Globus pallidus (tissue), 1 donor: ENCODE data around the gene OBSCN.

Experiments
- DNase-seq: peaks from one replicate; pipeline ENCODE4 v3.0.0-alpha.2; 2015; ENCODE audit warnings: low spot score

OBSCN gene

GRCh38 chr1:228289996-228290881 is 82.4 kb downstream of the OBSCN start:
- DNase-seq = no peak

GRCh38 chr1:228291906-228292608 is 84.2 kb downstream of the OBSCN start:
- no peak for DNase-seq

GRCh38 chr1:228292609-228292911 is 84.7 kb downstream of the OBSCN start:
- no peak for DNase-seq

DNA sequence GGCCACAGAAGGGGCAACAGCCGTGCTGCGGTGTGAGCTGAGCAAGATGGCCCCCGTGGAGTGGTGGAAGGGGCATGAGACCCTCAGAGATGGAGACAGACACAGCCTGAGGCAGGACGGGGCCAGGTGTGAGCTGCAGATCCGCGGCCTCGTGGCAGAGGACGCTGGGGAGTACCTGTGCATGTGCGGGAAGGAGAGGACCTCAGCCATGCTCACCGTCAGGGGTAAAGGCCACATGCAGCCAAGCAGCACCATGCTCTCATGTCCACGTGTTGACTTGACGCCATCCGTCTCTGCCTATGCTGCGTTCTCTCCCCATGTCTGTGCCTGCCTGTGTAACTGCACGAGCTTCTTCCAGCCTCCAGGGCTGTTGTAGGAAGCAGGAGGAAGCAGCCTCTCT is 85.5 kb downstream of the OBSCN start:
- DNase-seq = no peak

GRCh38 chr1:228293816-228294500 is 86.1 kb downstream of the OBSCN start:
- DNase-seq = no peak

DNA sequence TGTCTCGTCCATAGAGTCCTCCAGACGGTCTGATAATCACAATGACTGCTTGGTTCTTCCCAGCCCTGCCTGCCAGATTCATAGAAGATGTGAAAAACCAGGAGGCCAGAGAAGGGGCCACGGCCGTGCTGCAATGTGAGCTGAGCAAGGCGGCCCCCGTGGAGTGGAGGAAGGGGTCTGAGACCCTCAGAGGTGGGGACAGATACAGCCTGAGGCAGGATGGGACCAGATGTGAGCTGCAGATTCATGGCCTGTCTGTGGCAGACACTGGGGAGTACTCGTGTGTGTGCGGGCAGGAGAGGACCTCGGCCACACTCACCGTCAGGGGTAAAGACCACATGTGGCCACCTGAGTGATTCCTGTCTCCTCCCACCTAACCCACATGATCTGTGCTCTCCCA is 86.9 kb downstream of the OBSCN start:
- no peak for DNase-seq

DNA sequence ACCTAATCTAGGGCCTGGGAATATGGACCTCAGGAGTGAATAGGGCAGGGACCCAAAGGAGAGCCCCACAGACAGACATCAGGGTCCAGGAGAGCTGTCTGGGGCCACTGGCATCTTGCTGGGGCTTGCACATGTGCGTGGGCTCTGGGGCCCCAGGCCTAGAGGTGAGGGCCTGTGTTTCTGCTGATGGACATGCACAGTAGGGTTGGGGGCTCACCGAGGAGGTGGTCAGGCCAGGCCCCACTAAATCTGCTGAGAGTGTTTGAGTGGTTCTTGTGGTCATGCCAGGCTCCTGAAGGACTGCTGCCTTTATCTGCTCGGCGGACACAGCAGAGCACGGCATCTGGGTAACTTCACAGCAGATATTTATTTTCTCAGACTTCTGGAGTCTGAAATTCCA is 87.4 kb downstream of the OBSCN start:
- no peak for DNase-seq

DNA sequence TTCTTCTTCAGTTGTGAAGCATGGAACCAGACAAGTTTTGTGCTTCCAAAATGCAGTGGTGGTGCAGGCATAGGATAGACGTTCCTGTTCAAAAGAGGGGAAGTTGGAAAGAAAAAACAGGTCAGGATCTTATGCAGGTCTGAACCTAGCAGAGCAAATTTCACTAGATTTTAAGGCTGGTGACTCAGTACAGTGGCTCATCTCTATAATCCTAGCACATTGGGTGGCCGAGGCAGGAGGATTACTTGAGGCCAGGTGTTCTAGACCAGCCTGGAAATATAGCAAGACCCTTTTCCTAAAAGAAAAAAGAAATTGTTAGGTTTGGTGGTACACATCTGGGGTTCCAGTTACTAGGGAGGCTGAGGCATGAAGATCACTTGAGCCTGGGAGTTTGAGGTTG is 88.1 kb downstream of the OBSCN start:
- no peak for DNase-seq

GRCh38 chr1:228297242-228297641 is 89.4 kb downstream of the OBSCN start:
- no peak for DNase-seq

DNA sequence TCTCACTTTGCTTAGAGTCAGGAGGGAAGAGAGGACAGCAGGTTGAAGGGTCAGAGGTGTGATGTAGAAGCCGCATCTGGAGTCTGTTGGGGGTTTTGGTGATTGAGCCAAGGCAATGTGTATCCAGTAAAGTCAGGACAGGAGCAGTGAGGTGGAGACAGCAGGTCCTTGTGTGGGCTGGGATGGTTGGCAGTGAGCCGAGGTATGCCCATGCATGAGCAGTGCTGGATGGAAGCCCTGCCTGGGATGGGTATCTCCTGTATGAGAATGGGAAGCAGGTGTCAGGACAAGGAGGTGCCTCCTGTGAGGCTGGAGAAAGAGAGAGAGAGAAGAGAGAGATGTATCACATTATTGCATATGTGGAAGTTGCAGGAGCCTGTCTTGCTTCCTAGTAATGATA is 90.0 kb downstream of the OBSCN start:
- no peak for DNase-seq

DNA sequence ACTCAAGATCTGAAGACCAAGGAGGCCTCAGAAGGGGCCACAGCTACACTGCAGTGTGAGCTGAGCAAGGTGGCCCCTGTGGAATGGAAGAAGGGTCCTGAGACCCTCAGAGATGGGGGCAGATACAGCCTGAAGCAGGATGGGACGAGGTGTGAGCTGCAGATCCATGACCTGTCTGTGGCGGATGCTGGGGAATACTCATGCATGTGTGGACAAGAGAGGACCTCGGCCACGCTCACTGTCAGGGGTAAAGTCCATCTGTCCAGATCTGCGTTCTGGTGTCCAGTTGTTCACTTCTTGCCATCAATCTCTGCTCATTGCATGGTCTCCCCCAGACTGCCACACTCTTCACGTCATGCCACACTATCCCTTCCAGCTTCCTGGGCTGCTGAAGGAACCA is 90.6 kb downstream of the OBSCN start:
- no peak for DNase-seq

- DNase-seq = no peak
These were observed 91.4 kb downstream of the OBSCN start for GRCh38 chr1:228299211-228299610.

DNA sequence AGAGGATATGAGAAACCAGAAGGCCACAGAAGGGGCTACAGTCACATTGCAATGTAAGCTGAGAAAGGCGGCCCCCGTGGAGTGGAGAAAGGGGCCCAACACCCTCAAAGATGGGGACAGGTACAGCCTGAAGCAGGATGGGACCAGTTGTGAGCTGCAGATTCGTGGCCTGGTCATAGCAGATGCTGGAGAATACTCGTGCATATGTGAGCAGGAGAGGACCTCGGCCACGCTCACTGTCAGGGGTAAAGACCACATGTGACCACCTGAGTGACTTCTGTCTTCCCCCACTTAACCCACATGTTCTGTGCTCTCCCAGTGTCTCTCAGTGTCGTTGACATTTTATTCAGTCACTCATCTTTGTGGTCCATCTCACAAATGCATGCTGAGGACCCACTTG is 92.1 kb downstream of the OBSCN start:
- DNase-seq = no peak

GRCh38 chr1:228302086-228302485 is 94.2 kb downstream of the OBSCN start:
- no peak for DNase-seq

- DNase-seq = no peak
These were observed 95.8 kb downstream of the OBSCN start for GRCh38 chr1:228303596-228303995.

DNA sequence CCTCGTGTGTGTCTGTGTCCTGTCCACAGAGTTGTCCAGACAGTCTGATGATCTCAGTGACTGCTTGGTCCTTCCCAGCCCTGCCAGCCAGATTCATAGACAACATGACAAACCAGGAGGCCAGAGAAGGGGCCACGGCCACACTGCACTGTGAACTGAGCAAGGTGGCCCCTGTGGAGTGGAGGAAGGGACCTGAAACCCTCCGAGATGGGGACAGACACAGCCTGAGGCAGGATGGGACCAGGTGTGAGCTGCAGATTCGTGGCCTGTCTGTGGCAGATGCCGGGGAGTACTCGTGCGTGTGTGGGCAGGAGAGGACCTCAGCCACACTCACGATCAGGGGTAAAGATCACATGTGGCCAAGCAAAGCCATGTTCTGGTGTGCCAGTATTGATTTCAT is 96.4 kb downstream of the OBSCN start:
- DNase-seq = no peak

- no peak for DNase-seq
These were observed 97.0 kb downstream of the OBSCN start for GRCh38 chr1:228304766-228305395.

- no peak for DNase-seq
These were observed 97.9 kb downstream of the OBSCN start for GRCh38 chr1:228305721-228306152.

GRCh38 chr1:228306275-228307217 is 98.7 kb downstream of the OBSCN start:
- DNase-seq = no peak

DNA sequence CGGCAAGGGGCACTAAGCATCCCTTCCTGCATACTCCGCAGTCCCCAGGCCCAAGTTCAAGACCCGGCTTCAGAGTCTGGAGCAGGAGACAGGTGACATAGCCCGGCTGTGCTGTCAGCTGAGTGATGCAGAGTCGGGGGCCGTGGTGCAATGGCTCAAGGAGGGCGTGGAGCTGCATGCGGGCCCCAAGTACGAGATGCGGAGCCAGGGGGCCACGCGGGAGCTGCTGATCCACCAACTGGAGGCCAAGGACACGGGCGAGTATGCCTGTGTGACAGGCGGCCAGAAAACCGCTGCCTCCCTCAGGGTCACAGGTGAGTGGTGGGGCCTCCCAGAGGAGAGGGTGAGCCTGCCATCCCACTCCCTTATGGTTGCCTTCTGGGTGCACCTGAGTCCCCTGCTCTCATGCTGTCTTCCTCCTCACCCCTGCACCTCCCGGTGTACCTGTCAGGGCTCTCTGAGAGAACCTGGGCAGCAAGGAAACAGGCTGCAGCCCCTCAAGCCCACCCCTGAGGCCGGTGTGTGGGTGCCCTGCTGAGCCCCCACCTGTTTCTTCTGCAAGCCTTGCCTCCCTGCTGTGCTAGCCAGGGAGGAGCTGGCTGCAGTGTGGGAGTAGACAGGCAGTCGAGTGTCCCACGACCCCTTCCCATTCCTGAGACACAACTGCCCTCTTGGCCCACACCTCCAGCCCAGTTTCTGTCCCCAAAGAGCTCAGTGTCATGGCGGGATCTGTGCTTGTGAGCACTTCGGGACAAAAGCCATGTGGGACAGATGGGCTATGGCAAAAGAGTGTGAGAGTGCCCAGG is 99.6 kb downstream of the OBSCN start:
- no peak for DNase-seq
